Endothelial cell (in vitro differentiated cells): Measurements from ENCODE around the gene CATSPERB. TPM values are rescaled to one million over a fixed set of nuclear protein-coding genes. Genes with fewer than 3 reads are reported as not detected.

Source experiments
- DNase-seq: peaks from one replicate; pipeline ENCODE4 v3.0.0; 2021; ENCODE audit warnings: low spot score
- H3K27ac Mint-ChIP-seq: one replicate; pipeline ENCODE4 v1.8.0; 2021; ENCODE audit warnings: mixed read lengths, inconsistent platforms; ENCODE audit not compliant: unreplicated experiment
- H3K27me3 Mint-ChIP-seq: one replicate; pipeline ENCODE4 v1.8.0; 2021; ENCODE audit warnings: mild to moderate bottlenecking, moderate library complexity, mixed read lengths, inconsistent platforms; ENCODE audit not compliant: unreplicated experiment
- H3K36me3 Mint-ChIP-seq: one replicate; pipeline ENCODE4 v1.8.0; 2021; ENCODE audit warnings: mild to moderate bottlenecking, low read depth, mixed read lengths, inconsistent platforms; ENCODE audit not compliant: unreplicated experiment
- H3K4me1 Mint-ChIP-seq: one replicate; pipeline ENCODE4 v1.8.0; 2021; ENCODE audit warnings: mild to moderate bottlenecking, mixed read lengths, inconsistent platforms; ENCODE audit not compliant: unreplicated experiment
- H3K4me3 Mint-ChIP-seq: one replicate; pipeline ENCODE4 v1.8.0; 2021; ENCODE audit warnings: mild to moderate bottlenecking, mixed read lengths, inconsistent platforms; ENCODE audit not compliant: unreplicated experiment
- H3K9me3 Mint-ChIP-seq: one replicate; pipeline ENCODE4 v1.8.0; 2021; ENCODE audit warnings: mixed read lengths, inconsistent platforms; ENCODE audit not compliant: unreplicated experiment
- total RNA-seq: library from RNA; stranded (reverse); fragmentation: NEBNext Ultra II Directional; extraction: Animal tissue kit (Norgen Biotek cat#: 25700); gene quantifications from one replicate; pipeline ENCODE4 v1.2.1, GENCODE V29; 2021; ENCODE audit not compliant: unreplicated experiment
- TF ChIP-seq, protein P1 (sequence below): fragments of 200-600 bp; sonication (generic); IDR thresholded peaks from one replicate; pipeline ENCODE4 v1.5.0; 2021; ENCODE audit warnings: antibody characterized with exemption; ENCODE audit not compliant: unreplicated experiment

CATSPERB gene
- total RNA-seq, 1 donor from 2014 or later: not detected

DNA sequence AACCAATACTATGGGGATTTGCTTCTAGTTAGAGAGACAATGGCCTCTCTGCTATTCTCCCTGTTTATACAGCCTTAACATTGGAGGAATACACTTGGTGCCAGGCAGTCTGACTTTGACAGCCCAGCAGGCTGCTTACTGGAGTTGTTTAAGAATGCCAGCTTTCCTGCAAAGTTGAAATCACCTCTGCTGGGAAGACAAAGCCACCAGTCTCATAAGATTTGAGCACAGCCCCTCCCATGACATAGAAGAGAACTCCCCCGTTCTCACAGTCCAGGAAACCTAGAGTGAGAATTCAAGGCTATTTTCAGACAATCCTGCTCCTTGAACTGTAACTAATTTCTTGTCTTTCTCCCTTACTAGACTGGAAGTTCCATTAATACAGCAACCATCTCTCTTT, 21.1 kb upstream of the CATSPERB start:
- H3K4me3 Mint-ChIP-seq: no peak overlapping the region
- no peaks in the 10 kb centered on the region for H3K36me3 Mint-ChIP-seq
- peaks cover 13% of the 10 kb centered on the region for H3K4me1 Mint-ChIP-seq
- H3K27ac Mint-ChIP-seq: no peak overlapping the region
- DNase-seq: no peak
- no peaks in the 10 kb centered on the region for H3K9me3 Mint-ChIP-seq
- peaks cover 2% of the 10 kb centered on the region for H3K27me3 Mint-ChIP-seq
- TF ChIP-seq, protein P1, sequence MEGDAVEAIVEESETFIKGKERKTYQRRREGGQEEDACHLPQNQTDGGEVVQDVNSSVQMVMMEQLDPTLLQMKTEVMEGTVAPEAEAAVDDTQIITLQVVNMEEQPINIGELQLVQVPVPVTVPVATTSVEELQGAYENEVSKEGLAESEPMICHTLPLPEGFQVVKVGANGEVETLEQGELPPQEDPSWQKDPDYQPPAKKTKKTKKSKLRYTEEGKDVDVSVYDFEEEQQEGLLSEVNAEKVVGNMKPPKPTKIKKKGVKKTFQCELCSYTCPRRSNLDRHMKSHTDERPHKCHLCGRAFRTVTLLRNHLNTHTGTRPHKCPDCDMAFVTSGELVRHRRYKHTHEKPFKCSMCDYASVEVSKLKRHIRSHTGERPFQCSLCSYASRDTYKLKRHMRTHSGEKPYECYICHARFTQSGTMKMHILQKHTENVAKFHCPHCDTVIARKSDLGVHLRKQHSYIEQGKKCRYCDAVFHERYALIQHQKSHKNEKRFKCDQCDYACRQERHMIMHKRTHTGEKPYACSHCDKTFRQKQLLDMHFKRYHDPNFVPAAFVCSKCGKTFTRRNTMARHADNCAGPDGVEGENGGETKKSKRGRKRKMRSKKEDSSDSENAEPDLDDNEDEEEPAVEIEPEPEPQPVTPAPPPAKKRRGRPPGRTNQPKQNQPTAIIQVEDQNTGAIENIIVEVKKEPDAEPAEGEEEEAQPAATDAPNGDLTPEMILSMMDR: no peak

DNA sequence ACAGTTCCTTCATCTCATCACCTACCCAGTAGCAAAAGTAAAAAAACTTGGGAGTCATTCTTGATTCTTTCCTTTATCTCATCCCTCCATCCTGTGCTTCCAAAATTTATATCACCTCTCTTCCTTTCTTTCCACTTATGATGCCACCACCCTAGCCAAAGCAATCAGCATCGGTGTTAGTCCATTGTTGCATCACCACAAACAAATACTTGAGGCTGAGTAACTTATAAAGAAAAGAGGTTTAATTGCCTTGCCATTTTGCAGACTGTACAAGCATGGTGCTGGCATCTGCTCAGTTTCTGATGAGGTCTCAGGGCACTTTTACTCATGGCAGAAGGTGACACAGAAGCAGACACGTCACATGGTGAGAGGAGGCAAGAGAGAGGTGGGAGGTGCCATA, 19.8 kb upstream of the CATSPERB start:
- no peak for DNase-seq
- H3K4me3 Mint-ChIP-seq: no peak overlapping the region
- no peak overlapping the region for H3K27ac Mint-ChIP-seq
- no peaks in the 10 kb centered on the region for H3K36me3 Mint-ChIP-seq
- H3K27me3 Mint-ChIP-seq: peaks cover 2% of the 10 kb centered on the region
- H3K9me3 Mint-ChIP-seq: no peaks in the 10 kb centered on the region
- TF ChIP-seq, protein P1: no peak
- peaks cover 13% of the 10 kb centered on the region for H3K4me1 Mint-ChIP-seq

DNA sequence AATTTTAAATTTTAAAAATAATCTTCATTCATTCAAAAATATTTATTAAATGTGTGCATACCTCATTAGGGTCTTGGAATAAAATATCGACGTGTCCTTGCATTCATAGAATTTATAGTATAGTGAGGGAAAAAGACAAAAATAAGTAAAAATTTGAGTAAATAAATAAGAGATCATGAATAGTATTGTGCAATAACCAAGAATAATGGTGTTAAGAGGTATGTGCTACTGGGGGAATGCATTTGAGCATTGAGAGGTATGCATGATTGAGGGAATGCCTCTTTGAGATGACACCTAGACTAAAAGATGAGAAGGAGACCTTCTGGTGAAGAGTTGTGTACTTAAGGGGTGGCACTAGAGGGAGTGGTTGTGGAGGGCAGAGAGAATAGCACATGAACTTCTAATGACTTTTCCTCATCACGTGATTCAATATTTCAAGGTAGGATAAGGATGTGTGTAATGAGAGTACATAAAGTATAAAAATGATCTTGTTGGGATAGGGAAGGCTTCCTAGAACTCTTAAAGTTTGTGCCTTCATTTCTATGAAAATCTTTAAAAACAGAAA, 18.8 kb upstream of the CATSPERB start:
- H3K9me3 Mint-ChIP-seq: no peaks in the 10 kb centered on the region
- H3K36me3 Mint-ChIP-seq: no peaks in the 10 kb centered on the region
- TF ChIP-seq, protein P1: no peak
- peaks cover 2% of the 10 kb centered on the region for H3K27me3 Mint-ChIP-seq
- DNase-seq: no peak
- no peak overlapping the region for H3K4me3 Mint-ChIP-seq
- no peak overlapping the region for H3K27ac Mint-ChIP-seq
- peaks cover 13% of the 10 kb centered on the region for H3K4me1 Mint-ChIP-seq

DNA sequence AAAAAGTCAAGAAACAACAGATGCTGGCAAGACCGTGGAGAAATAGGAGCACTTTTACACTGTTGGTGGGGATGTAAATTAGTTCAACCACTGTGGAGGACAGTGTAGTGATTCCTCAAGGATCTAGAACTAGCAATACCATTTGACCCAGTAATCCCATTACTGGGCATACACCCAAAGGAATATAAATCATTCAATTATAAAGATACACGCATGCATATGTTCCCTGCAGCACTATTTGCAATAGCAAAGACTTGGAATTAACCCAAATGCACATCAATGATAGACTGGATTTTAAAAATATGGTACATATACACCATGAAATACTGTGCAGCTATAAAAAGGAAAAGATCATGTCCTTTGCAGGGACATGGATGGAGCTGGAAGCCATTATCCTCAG, 18.0 kb upstream of the CATSPERB start:
- Mint-ChIP-seq H3K27me3 (peaks cover 2% of the 10 kb centered on the region), H3K9me3 (no peaks in the 10 kb centered on the region), H3K4me3 (no peak overlapping the region), H3K27ac (no peak overlapping the region), H3K36me3 (no peaks in the 10 kb centered on the region), H3K4me1 (peaks cover 11% of the 10 kb centered on the region)
- DNase-seq: no peak
- TF ChIP-seq, protein P1: no peak

DNA sequence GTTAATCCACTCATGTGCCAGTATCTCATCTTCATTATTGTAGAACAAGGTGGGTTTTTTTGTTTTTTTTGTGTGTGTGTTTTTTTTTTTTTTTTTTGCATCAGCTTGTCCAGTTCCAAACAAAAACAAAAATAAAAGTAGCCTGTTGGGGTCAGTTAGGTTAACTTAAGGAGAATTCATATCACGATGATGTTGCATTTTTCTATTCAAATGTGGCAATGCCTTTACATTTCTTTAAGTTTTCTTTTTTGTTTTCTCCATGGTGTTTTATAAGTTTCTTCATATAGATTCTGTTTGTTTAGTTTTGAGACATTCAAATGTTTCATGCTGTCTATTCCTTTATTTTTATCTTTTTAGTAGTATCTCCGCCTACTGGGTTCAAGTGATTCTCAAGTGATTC, 16.2 kb upstream of the CATSPERB start:
- H3K9me3 Mint-ChIP-seq: no peaks in the 10 kb centered on the region
- H3K4me3 Mint-ChIP-seq: no peak overlapping the region
- peaks cover 2% of the 10 kb centered on the region for H3K27me3 Mint-ChIP-seq
- peaks cover under 1% of the 10 kb centered on the region for H3K4me1 Mint-ChIP-seq
- TF ChIP-seq, protein P1: no peak
- no peaks in the 10 kb centered on the region for H3K36me3 Mint-ChIP-seq
- DNase-seq: no peak
- no peak overlapping the region for H3K27ac Mint-ChIP-seq
